Right lung (tissue), 5 donors: ENCODE results near the gene SMG1. TPM values are rescaled to one million over a fixed set of nuclear protein-coding genes. Genes with fewer than 3 reads are reported as not detected.
"Not testable (repeated sequence)": the region's sequence is repeated elsewhere in the genome, so short reads cannot be mapped to it uniquely, and the experiment has no call there.

Source experiments
- DNase-seq, 2 donors: peaks; one replicate each; pipeline ENCODE4 v3.0.0-alpha.2; 2013
- polyA plus RNA-seq, 5 donors: library from polyadenylated mRNA; unstranded; fragments of 120-200 nt; gene quantifications; one replicate each; pipeline versions ENCODE4 v1.2.1 to v1.2.3, GENCODE V29; 2013; ENCODE audit warnings: inconsistent platforms in 1 of 5, low replicate concordance in 1 of 5; ENCODE audit not compliant: insufficient read length in 5 of 5, insufficient read depth in 1 of 5

The SMG1 gene
- polyA plus RNA-seq, 5 donors, result 38.0 to 74.9 (median 73.6) TPM

GRCh38 chr16:18936727-18937340 lies 10.6 kb upstream of the SMG1 start:
- DNase-seq, result no peak

DNA sequence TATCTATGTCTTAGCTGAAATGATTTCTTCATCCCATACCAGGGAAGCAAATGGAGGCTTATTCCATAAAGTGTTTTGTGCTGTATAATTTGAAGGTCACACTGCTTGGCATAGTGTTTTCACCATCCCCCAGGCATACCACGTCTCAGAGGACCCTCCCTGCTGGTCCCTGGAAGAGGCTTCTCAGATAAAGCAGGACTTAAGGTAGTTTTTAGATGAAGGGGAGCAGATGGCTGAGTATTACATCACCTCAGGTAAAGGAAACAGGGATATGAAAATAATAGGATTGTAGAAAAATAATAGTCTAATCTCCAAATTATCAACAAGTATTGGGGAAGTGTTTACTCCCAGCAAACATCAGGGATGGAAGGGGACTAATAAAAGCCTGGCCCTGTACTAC lies 7.3 kb upstream of the SMG1 start:
- DNase-seq, result no peak

DNA sequence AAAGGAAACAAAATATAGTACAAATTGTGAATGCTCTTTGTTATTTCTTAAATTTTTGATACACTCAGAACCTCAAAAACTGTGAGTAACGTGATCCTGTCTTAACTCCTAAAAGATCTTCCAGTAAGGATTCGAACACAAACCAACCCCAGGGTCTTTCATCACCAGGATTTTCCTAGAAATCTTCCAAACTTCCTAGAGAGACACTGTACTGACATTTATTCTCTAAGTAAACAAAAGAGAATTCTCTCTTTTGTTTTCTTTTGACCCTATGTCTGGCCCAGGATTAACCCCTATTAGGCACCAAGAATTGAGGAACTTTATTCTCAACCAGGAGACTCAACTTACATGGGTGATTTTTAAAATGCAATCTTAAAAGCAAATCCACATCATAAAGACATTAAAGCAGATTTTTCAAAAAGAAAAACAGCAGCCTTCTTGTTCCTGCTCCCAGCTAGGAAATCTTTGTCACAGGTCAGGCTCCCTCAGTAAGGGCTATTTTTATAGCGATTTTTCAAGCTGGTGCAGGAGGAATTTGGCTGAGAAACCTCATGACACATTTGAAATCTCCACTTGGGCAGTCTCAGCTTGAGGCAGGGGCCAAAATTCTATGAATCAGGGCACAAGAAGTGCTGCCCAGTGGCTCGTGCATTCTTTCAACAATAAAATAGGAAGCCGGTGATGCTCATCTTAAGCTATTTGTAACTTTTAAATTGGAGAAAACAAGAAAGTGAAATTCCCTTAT lies 6.2 kb upstream of the SMG1 start:
- DNase-seq, result no peak

DNA sequence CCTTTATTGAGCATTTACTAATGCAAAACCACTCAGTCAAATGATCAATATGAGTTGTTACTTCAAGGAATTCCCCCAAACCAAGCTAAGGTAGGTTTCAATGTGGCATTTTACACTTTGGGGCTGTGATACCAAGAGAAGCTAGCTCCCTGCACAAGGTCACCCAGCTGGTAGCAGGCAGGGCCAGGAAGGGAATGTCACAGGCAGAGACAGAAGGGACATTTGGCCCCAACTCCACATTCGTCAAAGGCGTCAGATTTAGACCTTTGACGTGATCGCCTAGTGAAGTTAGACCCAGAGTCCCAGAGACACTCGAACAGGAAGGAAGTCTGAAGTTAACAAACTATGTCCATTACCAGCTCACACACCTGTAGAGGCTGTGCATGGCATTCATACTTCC lies 5.5 kb upstream of the SMG1 start:
- DNase-seq, result no peak

GRCh38 chr16:18930095-18930494 lies 3.9 kb upstream of the SMG1 start:
- not testable (repeated sequence) for DNase-seq

DNA sequence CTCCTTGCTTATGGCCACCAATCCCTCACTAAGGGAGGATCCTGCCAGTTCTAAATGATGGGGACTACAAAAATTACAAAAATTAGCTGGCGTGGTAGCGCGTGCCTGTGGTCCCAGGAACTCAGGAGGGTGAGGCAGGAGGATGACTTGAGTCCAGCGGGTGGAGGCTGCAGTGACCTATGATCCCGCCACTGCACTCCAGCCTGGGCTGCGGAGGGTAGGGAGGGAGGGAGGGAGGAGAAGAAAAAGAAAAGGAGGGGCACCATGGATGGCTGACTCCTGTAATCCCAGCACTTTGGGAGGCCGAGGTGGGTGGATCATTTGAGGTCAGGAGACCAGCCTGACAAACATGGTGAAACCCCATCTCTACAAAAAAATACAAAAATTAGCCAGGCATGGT lies 1.9 kb upstream of the SMG1 start:
- not testable (repeated sequence) for DNase-seq

DNA sequence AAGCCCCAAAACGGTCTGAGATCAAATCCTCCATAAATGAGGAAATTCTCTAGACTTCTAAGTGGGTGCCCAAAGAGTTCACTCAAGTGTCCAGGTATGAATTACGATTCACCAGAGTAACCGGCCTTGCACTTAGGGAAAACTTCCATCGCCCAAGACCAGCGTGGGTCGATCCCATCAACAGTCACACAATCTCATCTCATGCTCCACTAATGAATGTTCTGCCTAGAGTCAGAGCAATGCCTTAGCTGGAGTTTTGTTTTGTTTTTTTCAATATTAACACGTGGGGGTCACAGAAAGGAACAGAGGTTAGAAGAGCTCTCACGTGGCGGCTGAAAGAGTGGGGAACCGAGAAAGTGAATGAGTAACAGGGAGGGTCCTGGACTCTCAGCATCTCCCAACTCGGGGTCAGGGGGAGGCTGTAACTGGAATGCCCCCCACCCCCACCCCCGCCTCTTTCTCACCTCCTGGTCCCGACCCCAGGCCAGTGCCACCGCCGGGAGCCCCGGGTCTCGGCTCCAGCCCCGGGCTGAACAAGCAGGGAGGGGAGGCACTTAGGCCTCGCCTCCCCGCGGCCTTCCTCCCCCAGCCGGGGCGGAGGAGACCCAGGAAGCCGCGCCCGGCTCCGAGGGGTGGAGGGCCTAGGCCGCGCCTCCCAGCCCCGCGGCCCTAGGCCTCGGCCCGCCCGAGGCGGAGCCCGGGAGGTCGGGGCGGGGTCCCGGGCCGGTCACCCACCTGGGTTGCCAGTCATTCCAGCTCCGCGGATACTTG lies 808 bp downstream of the SMG1 start:
- DNase-seq, result peak; percentile 6 to 17

DNA sequence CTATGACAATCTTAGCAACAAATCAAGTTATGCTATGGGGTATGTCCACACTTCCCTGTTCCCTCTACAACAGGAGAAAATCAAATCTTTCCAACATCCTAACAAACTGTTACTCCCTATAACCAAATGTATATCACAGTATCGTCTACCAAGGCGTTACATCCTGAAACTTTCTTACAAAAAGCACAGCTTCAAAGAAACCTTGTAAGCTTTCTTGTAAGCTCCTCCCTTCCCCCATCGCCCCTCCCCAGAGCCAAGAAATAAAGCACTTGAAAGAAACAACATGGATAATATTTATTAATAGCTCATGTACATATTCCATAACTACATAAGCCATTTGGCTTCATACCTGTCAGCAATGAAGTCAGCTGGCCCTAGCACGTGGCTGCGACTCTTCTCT lies 2.3 kb downstream of the SMG1 start:
- not testable (repeated sequence) for DNase-seq

- not testable (repeated sequence) for DNase-seq
These were observed 3.1 kb downstream of the SMG1 start for GRCh38 chr16:18923124-18923523.

DNA sequence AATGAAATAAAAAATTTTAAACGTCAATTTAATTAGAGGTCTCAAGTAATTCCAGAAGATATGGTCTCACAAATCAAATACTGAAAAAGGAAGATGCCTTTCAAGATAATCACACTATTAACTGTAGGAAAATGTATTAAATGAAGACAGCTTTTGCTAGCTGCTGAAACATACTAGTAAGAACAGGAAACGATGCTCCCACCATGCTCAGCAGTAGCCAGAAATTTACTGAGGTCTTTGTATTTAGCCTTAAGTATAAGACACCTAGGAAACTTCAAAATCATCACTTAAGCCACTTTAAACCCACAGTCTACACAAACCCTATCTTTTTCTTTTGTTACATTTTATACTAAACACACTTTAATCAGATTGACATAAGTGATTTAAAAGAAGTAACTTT lies 16.6 kb downstream of the SMG1 start:
- not testable (repeated sequence) for DNase-seq

DNA sequence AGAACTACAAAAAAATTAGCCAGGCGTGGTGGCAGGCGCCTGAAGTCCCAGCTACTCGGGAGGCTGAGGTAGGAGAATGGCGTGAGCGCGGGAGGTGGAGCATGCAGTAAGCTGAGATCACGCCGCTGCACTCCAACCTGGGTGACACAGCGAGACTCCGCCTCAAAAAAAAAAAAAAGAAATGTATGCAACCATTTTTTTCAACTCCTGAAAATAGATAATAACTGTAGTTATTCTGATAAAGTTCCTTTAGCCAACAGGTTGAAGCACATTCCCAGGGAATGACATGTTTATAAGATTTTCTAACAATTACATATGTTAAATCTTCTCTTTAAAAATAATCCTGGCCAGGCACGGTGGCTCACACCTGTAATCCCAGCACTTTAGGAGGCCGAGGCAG lies 17.5 kb downstream of the SMG1 start:
- not testable (repeated sequence) for DNase-seq

DNA sequence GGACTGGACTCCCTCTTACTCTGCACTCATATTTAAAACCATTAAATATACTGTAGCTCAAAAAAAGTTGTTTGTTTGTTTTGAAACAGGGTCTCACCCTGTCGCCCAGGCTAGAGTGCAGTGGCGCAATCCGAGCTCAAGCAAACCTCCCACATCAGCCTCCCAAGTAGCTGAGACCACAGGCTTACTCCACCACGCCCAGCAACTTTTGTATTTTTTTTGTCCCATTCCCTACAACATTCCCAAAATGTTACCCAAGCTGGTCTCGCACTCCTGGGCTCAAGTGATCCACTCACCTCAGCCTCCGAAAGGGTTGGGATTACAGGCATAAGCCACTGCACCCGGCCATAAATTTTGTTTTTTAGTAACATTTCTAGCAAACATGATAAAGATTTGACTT lies 23.4 kb downstream of the SMG1 start:
- not testable (repeated sequence) for DNase-seq

DNA sequence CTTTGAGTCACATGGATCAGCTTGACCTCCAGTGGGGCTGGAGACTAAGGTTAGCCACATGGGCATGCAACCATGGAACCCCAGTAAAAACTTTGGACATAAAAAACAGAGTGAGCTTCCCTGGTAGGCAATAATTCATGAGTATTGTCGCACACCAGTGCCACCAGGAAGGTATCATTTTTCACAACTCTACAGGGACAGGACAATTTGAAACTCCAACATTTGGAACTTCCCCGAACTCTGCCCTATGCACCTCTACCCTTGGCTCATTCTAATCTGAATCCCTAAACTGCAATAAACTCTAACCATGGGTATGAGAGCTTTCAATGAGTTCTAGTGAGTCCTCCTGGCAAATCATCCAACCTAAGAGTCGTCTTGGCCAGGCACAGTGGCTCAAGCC lies 24.2 kb downstream of the SMG1 start:
- not testable (repeated sequence) for DNase-seq

GRCh38 chr16:18901194-18901593 lies 25.0 kb downstream of the SMG1 start:
- DNase-seq, result not testable (repeated sequence)

DNA sequence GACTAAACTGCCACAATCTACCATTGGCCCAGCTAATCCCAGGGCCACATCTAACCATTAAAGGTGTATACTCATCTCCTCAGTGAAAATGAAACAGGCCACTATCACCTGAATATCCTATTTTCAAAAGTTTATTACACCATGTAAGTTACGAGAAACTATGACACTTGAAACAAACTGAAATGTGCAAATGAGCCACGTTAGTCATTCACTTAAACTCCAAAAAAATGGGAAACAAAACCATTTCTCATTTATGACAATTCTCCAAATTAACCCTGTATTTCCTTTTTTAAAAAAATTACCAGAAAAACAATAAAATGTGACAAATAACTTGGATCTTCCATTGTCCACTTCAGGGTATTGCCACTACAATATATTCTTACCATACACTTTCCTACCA lies 41.8 kb downstream of the SMG1 start:
- not testable (repeated sequence) for DNase-seq

- DNase-seq, result not testable (repeated sequence)
These were observed 48.5 kb downstream of the SMG1 start for GRCh38 chr16:18877734-18878133.

DNA sequence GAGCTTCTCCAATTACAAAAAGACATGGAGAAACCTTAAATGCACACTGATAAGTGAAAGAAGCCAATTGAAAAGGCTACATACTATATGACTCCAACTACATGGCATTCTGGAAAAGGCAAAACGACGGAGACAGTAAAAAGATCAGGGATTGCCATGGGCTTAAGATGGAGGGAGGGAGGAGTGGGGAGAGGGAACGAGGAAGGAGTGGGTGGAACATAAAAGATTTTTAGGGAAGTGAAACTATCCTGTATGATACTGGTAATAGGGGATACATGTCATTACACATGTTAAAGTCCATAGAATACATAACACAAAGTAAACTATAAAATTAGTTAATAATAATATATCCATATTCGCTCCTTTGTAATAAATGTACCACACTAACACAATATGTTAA lies 48.9 kb downstream of the SMG1 start:
- DNase-seq, result not testable (repeated sequence)

DNA sequence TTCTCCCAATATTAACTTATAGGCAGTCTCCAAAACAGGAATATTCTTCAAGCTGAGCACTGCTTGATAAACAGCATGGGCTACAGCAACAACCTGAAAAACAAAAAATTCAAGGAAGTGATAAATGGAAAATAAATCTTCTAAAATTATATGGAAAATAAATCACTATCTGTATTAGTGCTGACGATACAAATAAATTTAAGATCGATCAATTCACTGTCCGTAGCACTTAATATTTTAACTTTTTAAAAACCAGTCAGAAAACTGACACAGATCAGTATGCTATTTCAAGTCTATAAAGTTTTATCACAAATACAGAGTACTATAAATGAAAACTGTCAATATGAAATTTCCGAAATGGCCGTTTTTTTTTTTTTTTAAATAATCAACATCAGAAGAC lies 49.9 kb downstream of the SMG1 start:
- DNase-seq, result not testable (repeated sequence)

DNA sequence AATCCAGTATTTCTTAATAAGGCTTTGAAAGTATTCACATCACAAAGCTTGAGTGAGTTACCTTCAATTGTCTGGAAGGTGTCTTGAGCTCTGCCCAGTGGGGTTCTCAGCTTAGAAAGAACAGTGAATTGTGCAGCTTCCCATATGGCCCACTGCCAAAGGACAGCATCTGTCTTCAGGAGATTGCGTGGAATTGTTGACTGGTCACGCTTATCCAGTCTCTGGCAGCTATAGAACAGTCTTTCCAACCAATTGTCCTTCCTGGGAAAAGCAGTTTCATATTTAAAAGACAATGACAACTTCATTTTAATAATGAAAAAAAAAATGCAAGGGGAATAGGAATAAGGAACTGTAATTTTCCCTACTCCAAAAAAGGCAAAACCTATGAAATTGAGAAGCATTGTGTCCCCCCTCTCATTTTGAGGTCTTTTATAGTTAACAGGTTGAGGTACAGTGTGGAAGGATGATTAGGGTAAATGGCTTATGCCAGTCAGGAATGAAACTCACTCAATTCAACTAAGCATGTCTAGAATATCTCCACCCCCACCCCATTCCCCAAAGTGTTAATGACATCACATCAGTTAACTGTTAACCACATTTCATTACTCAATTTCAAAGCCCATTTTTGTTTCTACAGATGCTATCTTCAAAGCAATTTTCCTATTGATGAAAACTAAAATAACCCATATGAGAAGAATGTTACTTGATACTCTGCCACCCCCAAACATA lies 57.0 kb downstream of the SMG1 start:
- not testable (repeated sequence) for DNase-seq

DNA sequence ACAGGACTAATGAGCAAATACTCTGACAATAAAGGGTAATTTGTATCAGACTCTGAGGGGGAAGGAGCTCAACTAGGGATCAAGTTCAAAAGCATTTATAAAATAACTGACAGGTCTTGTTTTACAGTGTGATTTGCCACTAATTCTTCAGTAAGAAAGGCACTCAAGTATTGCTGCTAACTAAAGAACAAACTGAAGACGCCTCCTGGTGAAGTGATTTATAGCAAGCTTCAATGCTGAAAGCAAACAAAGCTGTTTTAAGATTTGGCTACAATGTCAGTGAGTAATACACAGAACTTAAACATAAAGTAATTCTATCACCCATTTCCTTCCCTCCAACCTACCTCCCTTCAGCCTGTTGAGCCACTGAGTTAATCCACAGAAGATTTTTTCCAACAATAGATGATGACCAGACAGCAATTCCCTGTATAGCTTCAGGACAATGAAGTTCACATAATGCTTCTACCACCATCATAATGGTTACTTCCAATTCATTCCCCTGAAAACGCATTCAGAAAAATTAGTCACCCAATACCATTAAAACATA lies 59.9 kb downstream of the SMG1 start:
- DNase-seq, result not testable (repeated sequence)

GRCh38 chr16:18862891-18863290 lies 63.3 kb downstream of the SMG1 start:
- not testable (repeated sequence) for DNase-seq

- DNase-seq, result no peak
These were observed 71.0 kb downstream of the SMG1 start for GRCh38 chr16:18855196-18855595.
